CD14-positive monocyte (primary cell): ENCODE measurements around the gene CLDN6. TPM values are rescaled to one million over a fixed set of nuclear protein-coding genes. Genes with fewer than 3 reads are reported as not detected.

Experiments
- DNase-seq, 3 donors: peaks; one replicate each; pipeline ENCODE4 v3.0.0-alpha.2; 2011 to 2022
- H2AFZ ChIP-seq: 2 replicates; pipeline ENCODE4 v1.6.0; 2012; ENCODE audit warnings: mild to moderate bottlenecking, low read depth, low read length, inconsistent platforms; ENCODE audit not compliant: insufficient read depth, poor library complexity, severe bottlenecking
- H3K27ac ChIP-seq, 2 donors: 1 replicate in 1 of 2; 2 replicates in 1 of 2; pipeline ENCODE4 v1.5.1; 2012 to 2013; ENCODE audit warnings: low read length in 2 of 2, control low read depth in 1 of 2, inconsistent platforms in 1 of 2, low read depth in 1 of 2, mild to moderate bottlenecking in 1 of 2
- H3K27me3 ChIP-seq, 2 donors: one replicate each; pipeline versions ENCODE4 v1.6.0 to v1.6.1; 2011 to 2013; ENCODE audit warnings: low read length in 2 of 2; ENCODE audit not compliant: control insufficient read depth in 2 of 2, insufficient read depth in 2 of 2
- H3K36me3 ChIP-seq, 2 donors: replicated peaks in 1 of 2; 1 replicate in 1 of 2; 2 replicates in 1 of 2; pipeline versions ENCODE4 v1.5.1 to v1.6.1; 2012 to 2013; ENCODE audit warnings: low read length in 2 of 2, control low read depth in 1 of 2, inconsistent platforms in 1 of 2, mild to moderate bottlenecking in 1 of 2; ENCODE audit not compliant: insufficient read depth in 2 of 2, control insufficient read depth in 1 of 2
- H3K4me1 ChIP-seq, 2 donors: 1 replicate in 1 of 2; 2 replicates in 1 of 2; pipeline versions ENCODE4 v1.5.1 to v1.6.1; 2012 to 2013; ENCODE audit warnings: low read length in 2 of 2, control low read depth in 1 of 2, inconsistent platforms in 1 of 2, mild to moderate bottlenecking in 1 of 2, moderate library complexity in 1 of 2; ENCODE audit not compliant: insufficient read depth in 2 of 2, control insufficient read depth in 1 of 2
- H3K4me2 ChIP-seq: replicated peaks from 2 replicates; pipeline ENCODE3; 2012; ENCODE audit warnings: low read length, moderate library complexity, mild to moderate bottlenecking; ENCODE audit not compliant: poor library complexity, severe bottlenecking; ENCODE audit errors: extremely low read depth
- H3K4me3 ChIP-seq, 3 experiments: fragments of 200-600 bp in 1 of 3; sonication (generic) in 1 of 3; replicated peaks in 1 of 3; 1 replicate in 2 of 3; 2 replicates in 1 of 3; pipeline ENCODE4 v1.5.1; 2011 to 2013; ENCODE audit warnings: low read length in 3 of 3, mild to moderate bottlenecking in 3 of 3, control low read depth in 2 of 3, low read depth in 2 of 3, inconsistent platforms in 1 of 3, moderate library complexity in 1 of 3
- H3K79me2 ChIP-seq: 2 replicates; pipeline ENCODE4 v1.6.0; 2012; ENCODE audit warnings: mild to moderate bottlenecking, control low read depth, inconsistent platforms, low read length, moderate library complexity; ENCODE audit not compliant: insufficient read depth
- H3K9ac ChIP-seq: 2 replicates; pipeline ENCODE4 v1.6.0; 2017; ENCODE audit warnings: low read length, mild to moderate bottlenecking; ENCODE audit not compliant: insufficient read depth, poor library complexity, severe bottlenecking
- H3K9me3 ChIP-seq, 2 donors: replicated peaks in 1 of 2; 1 replicate in 1 of 2; 2 replicates in 1 of 2; pipeline versions ENCODE4 v1.5.1 to v1.6.1; 2012 to 2013; ENCODE audit warnings: low read length in 2 of 2, control low read depth in 1 of 2; ENCODE audit not compliant: control insufficient read depth in 1 of 2, insufficient read depth in 1 of 2
- H4K20me1 ChIP-seq: 2 replicates; pipeline ENCODE4 v1.6.0; 2012; ENCODE audit warnings: mild to moderate bottlenecking, low read length, control low read depth, moderate library complexity; ENCODE audit not compliant: insufficient read depth
- H3K27ac Mint-ChIP-seq, 7 donors: one replicate each; pipeline ENCODE4 v1.8.0; 2020; ENCODE audit warnings: mild to moderate bottlenecking in 7 of 7, mixed read lengths in 7 of 7, moderate library complexity in 6 of 7, inconsistent platforms in 2 of 7
- H3K27me3 Mint-ChIP-seq, 3 donors: one replicate each; pipeline ENCODE4 v1.8.0; 2021 to 2022; ENCODE audit warnings: low read depth in 3 of 3, mild to moderate bottlenecking in 3 of 3, mixed read lengths in 3 of 3, moderate library complexity in 3 of 3, inconsistent platforms in 1 of 3
- H3K36me3 Mint-ChIP-seq, 2 donors: one replicate each; pipeline ENCODE4 v1.8.0; 2020; ENCODE audit warnings: mixed read lengths in 2 of 2, inconsistent platforms in 1 of 2, mild to moderate bottlenecking in 1 of 2
- H3K4me1 Mint-ChIP-seq: one replicate; pipeline ENCODE4 v1.8.0; 2020; ENCODE audit warnings: mild to moderate bottlenecking, mixed read lengths
- H3K4me3 Mint-ChIP-seq, 2 donors: one replicate each; pipeline ENCODE4 v1.8.0; 2020; ENCODE audit warnings: mild to moderate bottlenecking in 2 of 2, mixed read lengths in 2 of 2, moderate library complexity in 1 of 2
- H3K9me3 Mint-ChIP-seq, 7 donors: one replicate each; pipeline ENCODE4 v1.8.0; 2020 to 2022; ENCODE audit warnings: mixed read lengths in 7 of 7, mild to moderate bottlenecking in 6 of 7, moderate library complexity in 6 of 7, inconsistent platforms in 2 of 7
- CTCF ChIP-seq: fragments of 200-600 bp; IDR thresholded peaks from one replicate; pipeline ENCODE4 v1.8.0; 2022; ENCODE audit warnings: antibody characterized with exemption, mild to moderate bottlenecking
- WGBS: methylation state at CpG from one replicate; pipeline ENCODE4 v1.1.5; 2013; ENCODE audit warnings: missing lambda C conversion rate; ENCODE audit not compliant: insufficient coverage; 5-methylcytosine and 5-hydroxymethylcytosine counted together
- intact Hi-C, 2 donors: fragments of 100-400 bp; cut with micrococcal nuclease; formaldehyde crosslinking; loops; one replicate each; pipeline versions ENCODE4 v1.15.0 to v1.15.1; 2023
- polyA plus RNA-seq, 3 donors: library from polyadenylated mRNA; depleted of rRNA in 1 of 3; unstranded in 2 of 3; stranded (reverse) in 1 of 3; fragments of 300-500 nt in 2 of 3; fragments of >200 nt in 1 of 3; fragmentation: Illumina TruSeq in 2 of 3; gene quantifications; 1 replicate in 2 of 3; 2 replicates in 1 of 3; pipeline ENCODE4 v1.2.3, GENCODE V29; 2012 to 2021

Gene CLDN6
- polyA plus RNA-seq, 3 donors, result not detected

- H3K27ac ChIP-seq, result no peak overlapping the region
- Mint-ChIP-seq H3K4me1 (peaks cover 29% of the 10 kb centered on the region), H3K27ac (no peak overlapping the region), H3K4me3 (peak overlapping the region in 1 of 2 donors; percentile 43), H3K36me3 (peaks cover 10 to 27% of the 10 kb centered on the region in 2 donors), H3K27me3 (peaks cover 0 to 1% (median 0%) of the 10 kb centered on the region in 3 donors), H3K9me3 (no peaks in the 10 kb centered on the region)
- no peak overlapping the region for H3K4me2 ChIP-seq
- no peaks in the 10 kb centered on the region for H3K27me3 ChIP-seq
- H3K4me3 ChIP-seq, result no peak overlapping the region
- 99% methylated on average over 12 of the region's 15 CpGs for WGBS
- peaks cover 18 to 31% of the 10 kb centered on the region in 2 donors for H3K36me3 ChIP-seq
- no peaks in the 10 kb centered on the region for H3K9me3 ChIP-seq
- peaks cover 12% of the 10 kb centered on the region for H3K79me2 ChIP-seq
- no peak for DNase-seq
- peaks cover 18 to 21% of the 10 kb centered on the region in 2 donors for H3K4me1 ChIP-seq
- H3K9ac ChIP-seq, result no peak overlapping the region
- peaks cover 5% of the 10 kb centered on the region for H4K20me1 ChIP-seq
- no peak for TF ChIP-seq CTCF
- intact Hi-C loops, result no loop called here
- no peak overlapping the region for H2AFZ ChIP-seq
Measured at GRCh38 chr16:2976673-2977072, 41.3 kb downstream of the CLDN6 start.

GRCh38 chr16:2976201-2976600 is 41.8 kb downstream of the CLDN6 start:
- Histone ChIP-seq H3K9ac (no peak overlapping the region), H3K4me2 (no peak overlapping the region), H3K27ac (no peak overlapping the region), H3K36me3 (peaks cover 20 to 31% of the 10 kb centered on the region in 2 donors), H2AFZ (no peak overlapping the region), H3K4me1 (peaks cover 15 to 19% of the 10 kb centered on the region in 2 donors), H3K9me3 (no peaks in the 10 kb centered on the region), H3K79me2 (peaks cover 16% of the 10 kb centered on the region), H3K27me3 (no peaks in the 10 kb centered on the region), H4K20me1 (peaks cover 10% of the 10 kb centered on the region), H3K4me3 (no peak overlapping the region)
- DNase-seq, result no peak
- peaks cover 25% of the 10 kb centered on the region for H3K4me1 Mint-ChIP-seq
- H3K27me3 Mint-ChIP-seq, result peaks cover 0 to 1% (median 0%) of the 10 kb centered on the region in 3 donors
- peaks cover 10 to 27% of the 10 kb centered on the region in 2 donors for H3K36me3 Mint-ChIP-seq
- no peak overlapping the region for H3K4me3 Mint-ChIP-seq
- 96% methylated on average over 6 of the region's 7 CpGs for WGBS
- H3K9me3 Mint-ChIP-seq, result no peaks in the 10 kb centered on the region
- H3K27ac Mint-ChIP-seq, result no peak overlapping the region
- intact Hi-C loops, result no loop called here
- no peak for TF ChIP-seq CTCF
